Tibial nerve (tissue), 3 donors: ENCODE data around the gene BRINP2.

ENCODE experiments used
- POLR2A ChIP-seq, 2 donors: fragments of 450-650 bp; IDR thresholded peaks; one replicate each; pipeline ENCODE4 v1.6.1; 2017; ENCODE audit warnings: antibody characterized with exemption in 2 of 2, mild to moderate bottlenecking in 2 of 2, moderate library complexity in 2 of 2
- TF ChIP-seq, protein P1 (sequence below), 5 experiments: fragments of 200-600 bp in 3 of 5; fragments of 450-650 bp in 2 of 5; sonication (generic) in 3 of 5; IDR thresholded peaks; one replicate each; pipeline ENCODE4 v1.5.1; 2016 to 2019; ENCODE audit warnings: antibody characterized with exemption in 5 of 5, mild to moderate bottlenecking in 3 of 5, moderate library complexity in 2 of 5

DNA sequence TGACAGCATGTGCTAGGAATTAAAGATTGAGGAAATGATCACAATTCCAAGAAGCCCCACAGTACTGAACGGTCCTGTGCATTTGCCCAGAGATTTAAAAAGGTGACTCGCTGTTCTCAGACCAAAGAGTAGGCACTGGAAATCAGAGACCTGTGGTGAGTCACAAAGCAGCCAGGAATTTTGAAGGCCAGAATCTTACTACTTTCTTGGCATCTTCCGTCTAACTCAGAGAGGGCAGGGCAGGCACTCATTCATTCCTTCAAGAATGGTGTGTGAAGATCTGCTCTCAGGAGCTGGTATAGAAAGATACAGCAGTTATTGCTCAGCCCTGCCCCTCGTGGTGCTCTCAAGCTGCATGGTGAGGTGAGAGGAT lies 57.9 kb downstream of the BRINP2 start:
- TF ChIP-seq, protein P1, sequence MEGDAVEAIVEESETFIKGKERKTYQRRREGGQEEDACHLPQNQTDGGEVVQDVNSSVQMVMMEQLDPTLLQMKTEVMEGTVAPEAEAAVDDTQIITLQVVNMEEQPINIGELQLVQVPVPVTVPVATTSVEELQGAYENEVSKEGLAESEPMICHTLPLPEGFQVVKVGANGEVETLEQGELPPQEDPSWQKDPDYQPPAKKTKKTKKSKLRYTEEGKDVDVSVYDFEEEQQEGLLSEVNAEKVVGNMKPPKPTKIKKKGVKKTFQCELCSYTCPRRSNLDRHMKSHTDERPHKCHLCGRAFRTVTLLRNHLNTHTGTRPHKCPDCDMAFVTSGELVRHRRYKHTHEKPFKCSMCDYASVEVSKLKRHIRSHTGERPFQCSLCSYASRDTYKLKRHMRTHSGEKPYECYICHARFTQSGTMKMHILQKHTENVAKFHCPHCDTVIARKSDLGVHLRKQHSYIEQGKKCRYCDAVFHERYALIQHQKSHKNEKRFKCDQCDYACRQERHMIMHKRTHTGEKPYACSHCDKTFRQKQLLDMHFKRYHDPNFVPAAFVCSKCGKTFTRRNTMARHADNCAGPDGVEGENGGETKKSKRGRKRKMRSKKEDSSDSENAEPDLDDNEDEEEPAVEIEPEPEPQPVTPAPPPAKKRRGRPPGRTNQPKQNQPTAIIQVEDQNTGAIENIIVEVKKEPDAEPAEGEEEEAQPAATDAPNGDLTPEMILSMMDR (IDR thresholded peaks at IDR 0.05) = no peak
- no peak for TF ChIP-seq POLR2A (IDR thresholded peaks at IDR 0.05)
